ENCODE measurements around the gene DAPK2. TPM values are rescaled to one million over a fixed set of nuclear protein-coding genes. Genes with fewer than 3 reads are reported as not detected.

DAPK2 gene
- total RNA-seq, 2 donors from 2014 or later: 6.1 to 10.6 TPM

- H3K4me1 ChIP-seq (ENCODE audit: control insufficient read depth in 1 of 2, low read depth in 2 of 2): no peaks in the 10 kb centered on the region
- no peak overlapping the region for H3K4me3 ChIP-seq
- H3K27ac ChIP-seq: no peak overlapping the region
- DNase-seq (ENCODE audit: low spot score) (no peak), ATAC-seq (ENCODE audit: insufficient number of reproducible peaks, low FRiP score, low read depth) (no peak)
- H3K9me3 ChIP-seq: no peaks in the 10 kb centered on the region
- no peaks in the 10 kb centered on the region for H3K27me3 ChIP-seq (replicated peaks; ENCODE audit: insufficient read depth)
- no peaks in the 10 kb centered on the region for H3K36me3 ChIP-seq
- TF ChIP-seq CTCF (IDR thresholded peaks at IDR 0.05): no peak
Observed at GRCh38 chr15:64017082-64017588, 29.1 kb downstream of the DAPK2 start.

- H3K9me3 ChIP-seq: no peaks in the 10 kb centered on the region
- no peak overlapping the region for H3K4me3 ChIP-seq
- no peaks in the 10 kb centered on the region for H3K27me3 ChIP-seq (replicated peaks; ENCODE audit: insufficient read depth)
- DNase-seq (ENCODE audit: low spot score): no peak
- no peak for ATAC-seq (ENCODE audit: insufficient number of reproducible peaks, low FRiP score, low read depth)
- no peak overlapping the region for H3K27ac ChIP-seq
- H3K36me3 ChIP-seq: no peaks in the 10 kb centered on the region
- no peaks in the 10 kb centered on the region for H3K4me1 ChIP-seq (ENCODE audit: control insufficient read depth in 1 of 2, low read depth in 2 of 2)
- no peak for TF ChIP-seq CTCF (IDR thresholded peaks at IDR 0.05)
Observed at GRCh38 chr15:64016257-64016656, 30.0 kb downstream of the DAPK2 start.

- Histone ChIP-seq H3K4me1 (ENCODE audit: control insufficient read depth in 1 of 2, low read depth in 2 of 2) (no peaks in the 10 kb centered on the region), H3K4me3 (no peak overlapping the region), H3K9me3 (no peaks in the 10 kb centered on the region), H3K36me3 (no peaks in the 10 kb centered on the region), H3K27ac (no peak overlapping the region), H3K27me3 (replicated peaks; ENCODE audit: insufficient read depth) (no peaks in the 10 kb centered on the region)
- ATAC-seq (ENCODE audit: insufficient number of reproducible peaks, low FRiP score, low read depth): no peak
- no peak for TF ChIP-seq CTCF (IDR thresholded peaks at IDR 0.05)
- DNase-seq (ENCODE audit: low spot score): no peak
Observed at GRCh38 chr15:64014995-64015394, 31.3 kb downstream of the DAPK2 start.

GRCh38 chr15:64013179-64014062 lies 32.9 kb downstream of the DAPK2 start:
- Histone ChIP-seq H3K36me3 (no peaks in the 10 kb centered on the region), H3K27me3 (replicated peaks; ENCODE audit: insufficient read depth) (no peaks in the 10 kb centered on the region), H3K4me3 (no peak overlapping the region), H3K4me1 (ENCODE audit: control insufficient read depth in 1 of 2, low read depth in 2 of 2) (no peaks in the 10 kb centered on the region), H3K27ac (no peak overlapping the region), H3K9me3 (no peaks in the 10 kb centered on the region)
- no peak for TF ChIP-seq CTCF (IDR thresholded peaks at IDR 0.05)
- DNase-seq (ENCODE audit: low spot score) (no peak), ATAC-seq (ENCODE audit: insufficient number of reproducible peaks, low FRiP score, low read depth) (no peak)

GRCh38 chr15:64011736-64012135 lies 34.5 kb downstream of the DAPK2 start:
- H3K27ac ChIP-seq: no peak overlapping the region
- ATAC-seq (ENCODE audit: insufficient number of reproducible peaks, low FRiP score, low read depth) (no peak), DNase-seq (ENCODE audit: low spot score) (no peak)
- H3K36me3 ChIP-seq: no peaks in the 10 kb centered on the region
- H3K4me3 ChIP-seq: no peak overlapping the region
- H3K9me3 ChIP-seq: no peaks in the 10 kb centered on the region
- H3K27me3 ChIP-seq (replicated peaks; ENCODE audit: insufficient read depth): no peaks in the 10 kb centered on the region
- H3K4me1 ChIP-seq (ENCODE audit: control insufficient read depth in 1 of 2, low read depth in 2 of 2): no peaks in the 10 kb centered on the region
- no peak for TF ChIP-seq CTCF (IDR thresholded peaks at IDR 0.05)

Measured in thoracic aorta (tissue), 2 donors.